BLaER1 (cell line): Measurements from ENCODE around the gene SLC16A12.
"Not testable (repeated sequence)": the region's sequence is repeated elsewhere in the genome, so short reads cannot be mapped to it uniquely, and the experiment has no call there.

Experiments used
- H3K27ac ChIP-seq: shearing (Covaris generic); formaldehyde crosslinking; 2 replicates; pipeline ENCODE4 v1.8.1; 2022
- H3K27me3 ChIP-seq: shearing (Covaris generic); formaldehyde crosslinking; 2 replicates; pipeline ENCODE4 v1.8.1; 2022
- H3K36me3 ChIP-seq: shearing (Covaris generic); formaldehyde crosslinking; 2 replicates; pipeline ENCODE4 v1.8.1; 2022
- H3K4me1 ChIP-seq: shearing (Covaris generic); formaldehyde crosslinking; 2 replicates; pipeline ENCODE4 v1.8.1; 2022
- H3K4me2 ChIP-seq: shearing (Covaris generic); formaldehyde crosslinking; 2 replicates; pipeline ENCODE4 v1.8.1; 2022
- H3K4me3 ChIP-seq: shearing (Covaris generic); formaldehyde crosslinking; 2 replicates; pipeline ENCODE4 v1.8.1; 2022
- H3K9ac ChIP-seq: shearing (Covaris generic); formaldehyde crosslinking; 2 replicates; pipeline ENCODE4 v1.8.1; 2022
- H3K9me3 ChIP-seq: shearing (Covaris generic); formaldehyde crosslinking; 2 replicates; pipeline ENCODE4 v1.8.1; 2022
- H4K20me1 ChIP-seq: shearing (Covaris generic); formaldehyde crosslinking; 2 replicates; pipeline ENCODE4 v1.8.1; 2022
- Cebpa-rat ChIP-seq: shearing (Covaris generic); IDR thresholded peaks from 2 replicates; pipeline ENCODE4 v1.8.1; 2022

SLC16A12 gene

DNA sequence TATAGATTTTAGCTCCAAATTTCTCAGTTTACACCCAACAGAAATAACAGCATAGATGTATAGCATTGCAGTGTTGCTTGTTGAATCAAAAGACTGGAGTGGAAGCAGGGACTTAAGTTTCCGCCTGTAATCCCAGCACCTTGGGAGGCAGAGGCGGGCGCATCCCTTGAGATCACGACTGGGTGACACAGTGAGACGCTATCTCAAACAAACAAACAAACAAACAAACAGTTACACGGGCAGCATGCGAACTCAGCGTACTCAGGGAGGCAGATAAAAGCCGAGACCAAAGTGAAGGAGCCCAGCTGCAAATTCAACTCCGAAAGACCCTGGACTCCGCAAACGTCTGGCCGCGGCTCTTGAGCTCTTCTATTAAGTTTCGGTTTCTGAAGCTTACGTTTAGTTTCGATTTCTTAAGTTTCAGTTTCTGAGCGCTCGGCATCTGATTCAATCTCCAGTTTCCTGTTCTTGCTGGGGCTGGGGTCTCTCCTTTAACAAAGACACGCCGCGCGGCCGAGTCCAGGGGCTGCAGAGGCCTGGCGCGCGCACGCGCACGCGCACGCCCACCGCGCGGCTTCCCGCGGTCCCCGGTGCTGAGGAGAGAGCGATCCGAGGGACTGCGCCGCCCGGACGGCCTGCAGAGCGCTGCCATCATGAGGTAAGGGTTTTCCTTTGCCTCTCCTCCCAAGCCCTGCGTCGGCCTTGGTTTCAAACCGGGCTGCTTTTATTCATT lies 121.1 kb downstream of the SLC16A12 start, which contains the start of gene IFIT5:
Gene IFIT5 (plus strand): TSS at position 423 of the 733 bp plus-strand sequence. CDS start 231 bp downstream, at position 654.
- TF ChIP-seq Cebpa-rat: no peak
- Histone ChIP-seq H3K9me3 (peaks cover 12% of the 10 kb centered on the region), H3K4me1 (peaks cover 49% of the 10 kb centered on the region), H3K27ac (peak within 1 kb of the TSS; percentile 92), H3K27me3 (no peaks in the 10 kb centered on the region), H3K36me3 (peaks cover 20% of the 10 kb centered on the region), H4K20me1 (peaks cover 26% of the 10 kb centered on the region), H3K4me3 (peak within 1 kb of the TSS; percentile 90), H3K4me2 (peak within 1 kb of the TSS; percentile 94), H3K9ac (peak within 1 kb of the TSS; percentile 90)

DNA sequence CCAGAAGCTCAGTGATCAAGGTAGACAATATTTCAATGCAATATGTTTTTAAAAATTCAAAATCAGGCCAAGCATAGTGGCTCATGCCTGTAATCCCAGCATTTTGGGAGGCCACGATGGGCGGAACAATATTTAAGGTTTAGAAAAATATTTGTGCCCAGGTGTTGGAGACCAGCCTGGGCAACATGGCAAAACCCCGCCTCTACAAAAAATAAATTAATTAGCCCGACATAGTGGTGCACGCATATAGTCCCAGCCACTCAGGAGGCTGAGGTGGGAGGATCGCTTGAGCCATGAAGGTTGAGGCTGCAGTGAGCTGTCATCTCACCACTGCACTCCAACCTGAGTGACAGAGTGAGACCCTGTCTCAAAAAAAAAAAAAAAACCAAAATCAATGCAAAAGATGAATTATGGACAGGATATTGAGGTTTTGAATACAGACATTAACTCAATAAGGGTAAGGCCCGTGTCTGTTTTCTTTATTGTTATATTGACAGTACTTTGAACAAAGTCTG lies 121.9 kb downstream of the SLC16A12 start:
- Histone ChIP-seq H3K4me3 (peak overlapping the region; percentile 90), H3K27me3 (no peaks in the 10 kb centered on the region)

GRCh38 chr10:89412276-89412675 lies 123.1 kb downstream of the SLC16A12 start:
- not testable (repeated sequence) for H3K27ac ChIP-seq, H4K20me1 ChIP-seq, H3K36me3 ChIP-seq, H3K4me3 ChIP-seq, H3K9ac ChIP-seq, H3K4me2 ChIP-seq, H3K27me3 ChIP-seq
- Histone ChIP-seq H3K9me3 (peaks cover 12% of the 10 kb centered on the region), H3K4me1 (peaks cover 31% of the 10 kb centered on the region)

More for the DNA sequence above, 121.9 kb downstream of the SLC16A12 start:
- no peak for TF ChIP-seq Cebpa-rat
- Histone ChIP-seq H3K27ac (peak overlapping the region; percentile 92; the same call in 1 of the 2 replicates), H3K4me1 (peaks cover 43% of the 10 kb centered on the region), H3K4me2 (peak overlapping the region; percentile 94), H3K9ac (peak overlapping the region; percentile 90), H3K9me3 (peaks cover 12% of the 10 kb centered on the region), H4K20me1 (peaks cover 20% of the 10 kb centered on the region), H3K36me3 (peaks cover 19% of the 10 kb centered on the region)

- not testable (repeated sequence) for H3K9ac ChIP-seq, H3K4me3 ChIP-seq, H4K20me1 ChIP-seq, H3K27ac ChIP-seq, H3K4me2 ChIP-seq, H3K36me3 ChIP-seq, H3K27me3 ChIP-seq
- Histone ChIP-seq H3K9me3 (peaks cover 19% of the 10 kb centered on the region), H3K4me1 (peaks cover 23% of the 10 kb centered on the region)
These were observed 124.3 kb downstream of the SLC16A12 start for GRCh38 chr10:89411135-89411534.

DNA sequence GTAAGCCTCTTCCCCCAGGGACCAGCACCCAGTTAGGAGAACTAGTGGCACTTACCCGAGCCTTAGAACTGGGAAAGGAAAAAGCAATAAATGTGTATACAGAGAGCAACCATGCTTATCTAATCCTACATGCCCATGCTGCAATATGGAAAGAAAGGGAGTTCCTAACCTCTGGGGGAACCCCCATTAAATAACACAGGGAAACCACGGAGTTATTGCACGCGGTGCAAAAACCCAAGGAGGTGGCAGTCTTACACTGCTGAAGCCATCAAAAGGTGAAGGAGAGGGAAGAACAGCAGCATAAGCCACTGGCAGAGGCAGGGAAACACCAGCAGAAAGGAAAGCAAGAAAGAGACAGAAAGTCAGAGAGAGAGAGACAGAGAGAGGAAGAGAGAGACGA lies 124.8 kb downstream of the SLC16A12 start:
- H3K27ac ChIP-seq, H3K4me3 ChIP-seq, H3K27me3 ChIP-seq, H4K20me1 ChIP-seq, H3K9ac ChIP-seq, H3K4me2 ChIP-seq: not testable (repeated sequence)
- H3K9me3 ChIP-seq: peaks cover 20% of the 10 kb centered on the region
- peaks cover 17% of the 10 kb centered on the region for H3K4me1 ChIP-seq
- peaks cover 11% of the 10 kb centered on the region; the same call in 1 of the 2 replicates for H3K36me3 ChIP-seq

DNA sequence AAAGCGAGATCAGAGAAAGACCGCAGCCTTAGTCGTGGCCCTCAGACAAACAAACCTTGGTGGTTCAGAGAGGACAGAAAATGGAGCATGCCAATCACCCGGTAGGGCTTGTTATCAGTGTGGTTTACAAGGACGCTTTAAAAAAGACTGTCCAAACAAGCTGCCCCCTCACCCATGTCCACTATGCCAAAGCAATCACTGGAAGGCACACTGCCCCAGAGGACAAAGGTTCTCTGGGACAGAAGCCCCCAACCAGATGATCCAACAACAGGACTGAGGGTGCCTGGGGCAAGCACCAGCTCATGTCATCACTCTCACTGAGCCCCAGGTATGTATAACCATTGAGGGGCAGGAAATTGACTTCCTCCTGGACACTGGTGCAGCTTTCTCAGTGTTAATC lies 126.1 kb downstream of the SLC16A12 start:
- not testable (repeated sequence) for H4K20me1 ChIP-seq, H3K4me3 ChIP-seq, H3K4me2 ChIP-seq, H3K9ac ChIP-seq, H3K27ac ChIP-seq, H3K27me3 ChIP-seq
- Histone ChIP-seq H3K36me3 (peaks cover 11% of the 10 kb centered on the region), H3K4me1 (peaks cover 15% of the 10 kb centered on the region), H3K9me3 (peaks cover 20% of the 10 kb centered on the region)

DNA sequence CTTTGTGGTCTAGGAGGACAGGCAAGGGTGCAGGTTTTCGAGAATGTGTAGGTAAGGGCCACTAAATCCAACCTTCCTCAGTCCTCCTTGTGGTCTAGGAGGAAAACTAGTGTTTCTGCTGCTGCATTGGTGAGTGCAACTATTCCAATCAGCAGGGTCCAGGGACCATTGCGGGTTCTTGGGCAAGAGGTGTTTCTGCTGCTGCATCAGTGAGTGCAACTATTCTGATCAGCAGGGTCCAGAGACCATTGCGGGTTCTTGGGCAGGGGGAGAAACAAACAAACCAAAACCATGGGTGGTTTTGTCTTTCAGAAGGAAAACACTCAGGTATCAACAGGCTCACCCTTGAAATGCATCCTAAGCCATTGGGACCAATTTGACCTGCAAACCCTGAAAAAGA lies 127.6 kb downstream of the SLC16A12 start:
- Histone ChIP-seq H3K36me3 (peaks cover 15% of the 10 kb centered on the region), H3K9me3 (peaks cover 20% of the 10 kb centered on the region)
- not testable (repeated sequence) for H3K27me3 ChIP-seq, H3K4me3 ChIP-seq, H4K20me1 ChIP-seq, H3K9ac ChIP-seq, H3K4me2 ChIP-seq, H3K27ac ChIP-seq, H3K4me1 ChIP-seq

GRCh38 chr10:89406178-89406577 lies 129.2 kb downstream of the SLC16A12 start:
- not testable (repeated sequence) for H3K4me3 ChIP-seq, H3K4me2 ChIP-seq, H3K9ac ChIP-seq, H3K27ac ChIP-seq, H3K27me3 ChIP-seq, H3K9me3 ChIP-seq, H3K4me1 ChIP-seq, H4K20me1 ChIP-seq
- peaks cover 15% of the 10 kb centered on the region; the same call in 1 of the 2 replicates for H3K36me3 ChIP-seq

DNA sequence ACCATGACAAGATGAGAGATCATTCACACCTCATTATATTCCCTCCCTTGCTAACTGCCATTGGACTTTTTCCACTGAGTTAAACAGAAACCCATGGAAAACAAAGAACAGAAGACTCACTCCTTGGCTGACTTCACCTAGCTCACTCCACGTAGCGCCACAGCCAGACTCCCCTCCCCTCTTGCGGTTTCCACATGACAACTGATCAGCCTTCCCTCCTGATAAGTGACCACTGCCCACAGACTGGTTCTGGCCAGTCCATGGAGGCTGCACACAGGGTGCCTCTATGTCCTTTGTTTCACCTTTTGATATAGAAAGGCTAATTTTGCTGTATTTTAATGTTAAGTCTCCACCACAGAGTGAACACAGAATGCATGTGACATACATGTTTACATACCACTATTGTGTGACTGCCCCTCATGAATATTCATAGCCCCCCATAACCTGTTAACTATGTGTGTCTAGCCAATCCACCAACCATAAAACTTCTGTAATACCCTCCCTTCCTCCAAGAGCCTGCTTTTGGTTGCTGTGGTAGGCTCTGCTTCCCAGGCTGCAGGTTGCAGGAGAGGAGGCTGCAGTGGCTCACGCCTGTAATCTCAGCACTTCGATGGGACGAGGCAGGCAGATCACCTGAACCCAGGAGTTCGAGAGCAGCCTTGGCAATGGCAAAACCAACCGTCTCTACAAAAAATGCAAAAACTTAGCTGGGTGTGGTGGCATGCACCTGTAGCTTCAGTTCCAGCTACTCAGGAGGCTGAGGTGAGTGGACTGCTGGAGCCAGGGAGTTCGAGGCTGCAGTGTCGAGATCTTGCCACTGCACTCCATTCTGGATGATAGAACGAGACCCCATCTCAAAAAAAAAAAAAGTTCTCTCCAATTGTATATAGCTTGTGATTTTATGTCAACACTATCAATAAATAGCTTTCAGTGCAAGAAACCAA lies 131.0 kb downstream of the SLC16A12 start:
- Histone ChIP-seq H3K36me3 (peaks cover 15% of the 10 kb centered on the region; the same call in 1 of the 2 replicates), H3K27me3 (no peaks in the 10 kb centered on the region), H3K9ac (no peak overlapping the region), H3K27ac (no peak overlapping the region), H3K4me2 (no peak overlapping the region), H3K4me3 (no peak overlapping the region), H3K9me3 (0 out of 2 replicates have a peak, but pooled peaks cover 8% of the 10 kb centered on the region), H3K4me1 (no peaks in the 10 kb centered on the region), H4K20me1 (no peaks in the 10 kb centered on the region)
- TF ChIP-seq Cebpa-rat: no peak

DNA sequence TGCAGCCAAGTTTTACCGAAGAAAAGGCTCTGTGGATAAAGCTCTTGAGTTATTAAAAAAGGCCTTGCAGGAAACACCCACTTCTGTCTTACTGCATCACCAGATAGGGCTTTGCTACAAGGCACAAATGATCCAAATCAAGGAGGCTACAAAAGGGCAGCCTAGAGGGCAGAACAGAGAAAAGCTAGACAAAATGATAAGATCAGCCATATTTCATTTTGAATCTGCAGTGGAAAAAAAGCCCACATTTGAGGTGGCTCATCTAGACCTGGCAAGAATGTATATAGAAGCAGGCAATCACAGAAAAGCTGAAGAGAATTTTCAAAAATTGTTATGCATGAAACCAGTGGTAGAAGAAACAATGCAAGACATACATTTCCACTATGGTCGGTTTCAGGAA lies 132.4 kb downstream of the SLC16A12 start:
- no peaks in the 10 kb centered on the region for H4K20me1 ChIP-seq
- 0 out of 2 replicates have a peak, but pooled peaks cover 12% of the 10 kb centered on the region for H3K9me3 ChIP-seq
- no peak for TF ChIP-seq Cebpa-rat
- peaks cover 15% of the 10 kb centered on the region; the same call in 1 of the 2 replicates for H3K36me3 ChIP-seq
- H3K27me3 ChIP-seq: no peaks in the 10 kb centered on the region
- no peak overlapping the region for H3K9ac ChIP-seq
- no peak overlapping the region for H3K4me2 ChIP-seq
- no peak overlapping the region for H3K27ac ChIP-seq
- H3K4me1 ChIP-seq: no peaks in the 10 kb centered on the region
- no peak overlapping the region for H3K4me3 ChIP-seq
